HCT116 (cell line): ENCODE data around the gene ZACN. TPM values are rescaled to one million over a fixed set of nuclear protein-coding genes. Genes with fewer than 3 reads are reported as not detected.

Source experiments
- ATAC-seq: fragments of 200-7000 bp; cut with Tn5 transposase; 2 replicates; pipeline ENCODE4 v1.9.1; 2020; ENCODE audit warnings: mild to moderate bottlenecking, moderate library complexity
- BruUV-seq: library from RNA; stranded (reverse); fragments of 400-500 nt; replicated peaks from 2 replicates; lab custom pipeline; 2021; lab: Mats Ljungman, UMichigan
- CTCF ChIA-PET: fragments of 300-600 bp; sonication (Branson Sonifier 250); formaldehyde crosslinking; loops from one replicate; lab custom pipeline; 2021; ENCODE audit warnings: antibody characterized with exemption; lab: Charles Lee
- POLR2A ChIA-PET: fragments of 300-600, 350-600 bp; sonication (Branson Sonifier 250); formaldehyde crosslinking; loops from one replicate; lab custom pipeline; 2021; ENCODE audit warnings: antibody characterized with exemption; lab: Charles Lee
- RAD21 ChIA-PET, 2 experiments: fragments of 300-600 bp; sonication (Branson Sonifier 250); formaldehyde crosslinking; loops; one replicate each; lab custom pipeline; 2023; ENCODE audit warnings: low total read pairs in 2 of 2; ENCODE audit not compliant: uncharacterized antibody in 2 of 2, unreplicated experiment in 2 of 2, low non-redundant PET in 1 of 2; lab: Charles Lee
- DNase-seq: peaks from one replicate; pipeline ENCODE4 v3.0.0-alpha.2; 2010; ENCODE audit warnings: low read depth, low spot score
- H2AFZ ChIP-seq: fragments of 200-600 bp; shearing (Covaris generic), sonication (generic); 2 replicates; pipeline ENCODE4 v1.6.1; 2017; ENCODE audit warnings: low read depth, mixed run types, mixed read lengths, antibody characterized with exemption, low read length; ENCODE audit not compliant: poor library complexity, severe bottlenecking
- H3K27ac ChIP-seq: 2 replicates; pipeline ENCODE4 v1.5.1; 2012; ENCODE audit warnings: low read depth, low read length
- H3K27me3 ChIP-seq: fragments of 200-600 bp; sonication (generic); 2 replicates; pipeline ENCODE4 v1.6.1; 2016; ENCODE audit warnings: mixed run types, low read length, mixed read lengths; ENCODE audit not compliant: insufficient read depth
- H3K36me3 ChIP-seq, 2 experiments: fragments of 200-500 bp in 1 of 2; fragments of 200-600 bp in 1 of 2; sonication (Bioruptor generic) in 1 of 2; sonication (generic) in 1 of 2; 2 replicates each; pipeline versions ENCODE4 v1.5.1 to v1.6.1; 2014 to 2016; ENCODE audit warnings: low read length in 2 of 2, inconsistent platforms in 1 of 2, mixed read lengths in 1 of 2, mixed run types in 1 of 2; ENCODE audit not compliant: insufficient read depth in 2 of 2, control insufficient read depth in 1 of 2
- H3K4me1 ChIP-seq, 2 experiments: fragments of 200-600 bp in 1 of 2; sonication (generic) in 1 of 2; 2 replicates each; pipeline versions ENCODE4 v1.5.1 to v1.6.1; 2012 to 2017; ENCODE audit warnings: low read length in 2 of 2, inconsistent platforms in 1 of 2, mild to moderate bottlenecking in 1 of 2, mixed read lengths in 1 of 2, mixed run types in 1 of 2, moderate library complexity in 1 of 2; ENCODE audit not compliant: insufficient read depth in 2 of 2, control insufficient read depth in 1 of 2
- H3K4me2 ChIP-seq: fragments of 200-600 bp; sonication (generic); 2 replicates; pipeline ENCODE4 v1.6.1; 2017; ENCODE audit warnings: mixed run types, low read length, mixed read lengths
- H3K4me3 ChIP-seq, 2 experiments: fragments of 200-600 bp in 1 of 2; sonication (generic) in 1 of 2; replicated peaks in 1 of 2; 2 replicates each; pipeline ENCODE4 v1.5.1; 2011 to 2016; ENCODE audit warnings: low read length in 2 of 2, control low read depth in 1 of 2, low read depth in 1 of 2, mild to moderate bottlenecking in 1 of 2, mixed read lengths in 1 of 2, mixed run types in 1 of 2
- H3K79me2 ChIP-seq: fragments of 200-600 bp; sonication (generic); 2 replicates; pipeline ENCODE4 v1.6.1; 2017; ENCODE audit warnings: mild to moderate bottlenecking, mixed run types, low read length, moderate library complexity, mixed read lengths; ENCODE audit not compliant: insufficient read depth
- H3K9ac ChIP-seq: fragments of 200-600 bp; sonication (generic); 2 replicates; pipeline ENCODE4 v1.6.1; 2016; ENCODE audit warnings: low read length, mixed read lengths
- H3K9me2 ChIP-seq: fragments of 200-600 bp; sonication (generic), shearing (Covaris generic); 2 replicates; pipeline ENCODE4 v1.6.1; 2017; ENCODE audit warnings: mixed run types, mild to moderate bottlenecking, moderate library complexity; ENCODE audit not compliant: insufficient read depth
- H3K9me3 ChIP-seq, 2 experiments: fragments of 200-500 bp in 1 of 2; fragments of 200-600 bp in 1 of 2; sonication (Bioruptor generic) in 1 of 2; sonication (generic) in 1 of 2; 2 replicates each; pipeline ENCODE4 v1.6.1; 2014 to 2017; ENCODE audit warnings: low read length in 2 of 2, mixed read lengths in 2 of 2, inconsistent platforms in 1 of 2, low read depth in 1 of 2, mild to moderate bottlenecking in 1 of 2, mixed run types in 1 of 2, moderate library complexity in 1 of 2; ENCODE audit not compliant: control insufficient read depth in 1 of 2, insufficient read depth in 1 of 2
- H4K20me1 ChIP-seq: fragments of 200-600 bp; sonication (generic), shearing (Covaris generic); 2 replicates; pipeline ENCODE4 v1.6.1; 2017; ENCODE audit warnings: mixed run types, mild to moderate bottlenecking, moderate library complexity; ENCODE audit not compliant: insufficient read depth
- ATF3 ChIP-seq: IDR thresholded peaks from 2 replicates; pipeline ENCODE4 v1.6.1; 2012
- CEBPB ChIP-seq: IDR thresholded peaks from 2 replicates; pipeline ENCODE4 v1.6.1; 2012; ENCODE audit warnings: low read depth
- CTCF ChIP-seq, 3 experiments: fragments of 200-600 bp in 1 of 3; sonication (generic) in 1 of 3; IDR thresholded peaks in 2 of 3; conservative IDR thresholded peaks in 1 of 3; 2 replicates each; pipeline ENCODE4 v1.5.1; 2012 to 2017; ENCODE audit warnings: low read depth in 2 of 3, low read length in 2 of 3, antibody characterized with exemption in 1 of 3, borderline replicate concordance in 1 of 3, control low read depth in 1 of 3, mild to moderate bottlenecking in 1 of 3, mixed read lengths in 1 of 3, mixed run types in 1 of 3, moderate library complexity in 1 of 3; ENCODE audit not compliant: insufficient read depth in 1 of 3
- EGR1 ChIP-seq: IDR thresholded peaks from 2 replicates; pipeline ENCODE4 v1.6.1; 2012; ENCODE audit warnings: low read depth
- ELF1 ChIP-seq: IDR thresholded peaks from 2 replicates; pipeline ENCODE4 v1.6.1; 2012; ENCODE audit warnings: low read depth, borderline replicate concordance
- EZH2phosphoT487 ChIP-seq: fragments of 200-600 bp; IDR thresholded peaks from 2 replicates; pipeline ENCODE4 v1.6.1; 2018; ENCODE audit warnings: antibody characterized with exemption, borderline replicate concordance
- MAX ChIP-seq: IDR thresholded peaks from 2 replicates; pipeline ENCODE4 v1.6.1; 2012
- POLR2A ChIP-seq: IDR thresholded peaks from 2 replicates; pipeline ENCODE4 v1.7.0; 2011; ENCODE audit warnings: borderline replicate concordance; ENCODE audit not compliant: insufficient read depth, insufficient read length; ENCODE audit errors: extremely low read depth
- SIN3A ChIP-seq: IDR thresholded peaks from 2 replicates; pipeline ENCODE4 v1.6.1; 2012; ENCODE audit warnings: low read depth
- TCF7L2 ChIP-seq: IDR thresholded peaks from 2 replicates; pipeline ENCODE4 v1.7.0; 2011; ENCODE audit warnings: borderline replicate concordance, inconsistent platforms; ENCODE audit not compliant: insufficient read depth, insufficient read length; ENCODE audit errors: extremely low read depth
- ZFX ChIP-seq: fragments of 450-650 bp; IDR thresholded peaks from 2 replicates; pipeline ENCODE4 v1.6.1; 2017
- intact Hi-C: fragments of 100-400 bp; cut with micrococcal nuclease; formaldehyde crosslinking; loops from 2 replicates; pipeline ENCODE4 v1.10.0; 2022
- total RNA-seq: library from RNA; stranded (reverse); gene quantifications from one replicate; pipeline ENCODE4 v1.2.1, GENCODE V29; 2021; ENCODE audit not compliant: unreplicated experiment

The ZACN gene
- total RNA-seq, 1 experiment from 2014 or later: not detected

GRCh38 chr17:76071531-76072147, 7.3 kb upstream of the ZACN start:
- BruUV-seq: TSS peak; percentile 76
- H3K4me1 ChIP-seq: peaks cover 11 to 22% of the 10 kb centered on the region in 2 experiments
- ChIA-PET CTCF (interaction anchor here (0.6 to 1.3 kb wide), 2 partner anchors 18 to 45 kb away, joined by 3 to 4 read pairs; no protein-coding TSS in a partner anchor), POLR2A (interaction anchor here (1.0 to 1.2 kb wide), 5 partner anchors 10 to 52 kb away, joined by 3 to 5 read pairs (median 3); partner anchors contain the start of gene EVPL), RAD21 (no interaction called here)
- peaks cover 15 to 21% of the 10 kb centered on the region in 2 experiments for H3K36me3 ChIP-seq
- intact Hi-C loops: loop anchor here (1.0 to 5.0 kb wide), 3 partner anchors 17 to 57 kb away; partner anchors contain the start of gene EVPL
- H3K4me3 ChIP-seq: peak overlapping the region; percentile 63 to 78
- H3K4me2 ChIP-seq: peak overlapping the region; percentile 89
- no peaks in the 10 kb centered on the region; the same call in 1 of the 2 replicates for H4K20me1 ChIP-seq
- no peaks in the 10 kb centered on the region for H3K9me3 ChIP-seq
- DNase-seq: no peak
- H3K9ac ChIP-seq: peak overlapping the region; percentile 78
- H3K27me3 ChIP-seq: no peaks in the 10 kb centered on the region
- no peak overlapping the region for H2AFZ ChIP-seq
- peak overlapping the region; percentile 60 for H3K27ac ChIP-seq
- TF ChIP-seq POLR2A (no peak), CTCF (IDR thresholded peaks at IDR 0.05 in 2 of 3, conservative IDR thresholded peaks at IDR 0.05 in 1 of 3; ENCODE audit: borderline replicate concordance in 1 of 3, insufficient read depth in 1 of 3, low read depth in 2 of 3, low read length in 2 of 3) (no peak), ATF3 (no peak), ELF1 (no peak), SIN3A (no peak), EZH2phosphoT487 (no peak), MAX (no peak), CEBPB (no peak), EGR1 (no peak), TCF7L2 (no peak), ZFX (no peak)
- TF ChIP-seq, all 23 proteins: peak for 0
- peak; percentile 20 for ATAC-seq
- Histone ChIP-seq H3K79me2 (peaks cover 60% of the 10 kb centered on the region), H3K9me2 (no peaks in the 10 kb centered on the region)
